ENCODE results near the gene EXOC6B.

EXOC6B gene

GRCh38 chr2:72828840-72829507, 3.1 kb upstream of the EXOC6B start:
- no peak for DNase-seq

- DNase-seq: no peak
Measured at GRCh38 chr2:72827966-72828646, 2.3 kb upstream of the EXOC6B start.

- DNase-seq: no peak
Measured at GRCh38 chr2:72827487-72827886, 1.7 kb upstream of the EXOC6B start.

GRCh38 chr2:72826156-72826477, 284 bp upstream of the EXOC6B start:
- DNase-seq: no peak

GRCh38 chr2:72824224-72824842, 1.5 kb downstream of the EXOC6B start:
- no peak for DNase-seq

GRCh38 chr2:72822794-72823193, 3.0 kb downstream of the EXOC6B start:
- DNase-seq: no peak

- DNase-seq: no peak
Measured at GRCh38 chr2:72821983-72822382, 3.9 kb downstream of the EXOC6B start.

- no peak for DNase-seq
Measured at GRCh38 chr2:72821118-72821517, 4.7 kb downstream of the EXOC6B start.

GRCh38 chr2:72819501-72819900, 6.3 kb downstream of the EXOC6B start:
- DNase-seq: no peak

- DNase-seq: no peak
Measured at GRCh38 chr2:72815655-72816278, 10.1 kb downstream of the EXOC6B start.

GRCh38 chr2:72813841-72814240, 12.0 kb downstream of the EXOC6B start:
- DNase-seq: no peak

- no peak for DNase-seq
Measured at GRCh38 chr2:72810165-72810564, 15.7 kb downstream of the EXOC6B start.

- DNase-seq: no peak
Measured at GRCh38 chr2:72809095-72809494, 16.7 kb downstream of the EXOC6B start.

- DNase-seq: no peak
Measured at GRCh38 chr2:72806280-72806945, 19.4 kb downstream of the EXOC6B start.

- DNase-seq: no peak
Measured at GRCh38 chr2:72803626-72804320, 22.1 kb downstream of the EXOC6B start.

GRCh38 chr2:72803151-72803550, 22.7 kb downstream of the EXOC6B start:
- DNase-seq: no peak

GRCh38 chr2:72800492-72800891, 25.3 kb downstream of the EXOC6B start:
- DNase-seq: no peak

- DNase-seq: no peak
Measured at GRCh38 chr2:72797740-72798139, 28.1 kb downstream of the EXOC6B start.

- DNase-seq: no peak
Measured at GRCh38 chr2:72796766-72797165, 29.1 kb downstream of the EXOC6B start.

GRCh38 chr2:72794572-72794971, 31.3 kb downstream of the EXOC6B start:
- DNase-seq: peak in 1 of 2 experiments; percentile 18

- DNase-seq: no peak
Measured at GRCh38 chr2:72793798-72794440, 31.9 kb downstream of the EXOC6B start.

- DNase-seq: no peak
Measured at GRCh38 chr2:72789241-72789640, 36.6 kb downstream of the EXOC6B start.
